DOHH2 (cell line): ENCODE results near the gene TRIM73.
"Not testable (repeated sequence)": the region's sequence is repeated elsewhere in the genome, so short reads cannot be mapped to it uniquely, and the experiment has no call there.

Source experiments
- CTCF ChIP-seq: fragments of 200-600 bp; sonication (generic); IDR thresholded peaks from one replicate; pipeline ENCODE4 v1.5.1; 2014; ENCODE audit warnings: antibody characterized with exemption, mild to moderate bottlenecking, low read depth, low read length; ENCODE audit not compliant: poor library complexity, severe bottlenecking
- EZH2phosphoT487 ChIP-seq: fragments of 200-600 bp; sonication (generic); IDR thresholded peaks from 2 replicates; pipeline ENCODE4 v1.6.1; 2017; ENCODE audit warnings: borderline replicate concordance, mild to moderate bottlenecking, antibody characterized with exemption, low read length, moderate library complexity, mixed read lengths

- TF ChIP-seq CTCF: peak; percentile 45
- not testable (repeated sequence) for TF ChIP-seq EZH2phosphoT487
Measured at GRCh38 chr7:75452494-75452955, 57.1 kb downstream of the TRIM73 start.
